ENCODE measurements around the gene MACROD2.

- TF ChIP-seq CTCF (IDR thresholded peaks at IDR 0.05) (no peak), POLR2A (IDR thresholded peaks at IDR 0.05) (no peak)
Measured at GRCh38 chr20:14972690-14973089, 977.4 kb downstream of the MACROD2 start.

Measured in uterus (tissue), 2 donors.